Tongue (tissue), 2 donors: ENCODE data around the gene C1GALT1. TPM values are rescaled to one million over a fixed set of nuclear protein-coding genes. Genes with fewer than 3 reads are reported as not detected.
"Not testable (repeated sequence)": the region's sequence is repeated elsewhere in the genome, so short reads cannot be mapped to it uniquely, and the experiment has no call there.

ENCODE experiments used
- DNase-seq: peaks from one replicate; pipeline ENCODE4 v3.0.0-alpha.2; 2015
- total RNA-seq: library from RNA; depleted of rRNA; stranded (reverse); fragments of >200 nt; gene quantifications from one replicate; pipeline ENCODE4 v1.2.3, GENCODE V29; 2014

C1GALT1 gene
- total RNA-seq = 30.2 TPM

DNA sequence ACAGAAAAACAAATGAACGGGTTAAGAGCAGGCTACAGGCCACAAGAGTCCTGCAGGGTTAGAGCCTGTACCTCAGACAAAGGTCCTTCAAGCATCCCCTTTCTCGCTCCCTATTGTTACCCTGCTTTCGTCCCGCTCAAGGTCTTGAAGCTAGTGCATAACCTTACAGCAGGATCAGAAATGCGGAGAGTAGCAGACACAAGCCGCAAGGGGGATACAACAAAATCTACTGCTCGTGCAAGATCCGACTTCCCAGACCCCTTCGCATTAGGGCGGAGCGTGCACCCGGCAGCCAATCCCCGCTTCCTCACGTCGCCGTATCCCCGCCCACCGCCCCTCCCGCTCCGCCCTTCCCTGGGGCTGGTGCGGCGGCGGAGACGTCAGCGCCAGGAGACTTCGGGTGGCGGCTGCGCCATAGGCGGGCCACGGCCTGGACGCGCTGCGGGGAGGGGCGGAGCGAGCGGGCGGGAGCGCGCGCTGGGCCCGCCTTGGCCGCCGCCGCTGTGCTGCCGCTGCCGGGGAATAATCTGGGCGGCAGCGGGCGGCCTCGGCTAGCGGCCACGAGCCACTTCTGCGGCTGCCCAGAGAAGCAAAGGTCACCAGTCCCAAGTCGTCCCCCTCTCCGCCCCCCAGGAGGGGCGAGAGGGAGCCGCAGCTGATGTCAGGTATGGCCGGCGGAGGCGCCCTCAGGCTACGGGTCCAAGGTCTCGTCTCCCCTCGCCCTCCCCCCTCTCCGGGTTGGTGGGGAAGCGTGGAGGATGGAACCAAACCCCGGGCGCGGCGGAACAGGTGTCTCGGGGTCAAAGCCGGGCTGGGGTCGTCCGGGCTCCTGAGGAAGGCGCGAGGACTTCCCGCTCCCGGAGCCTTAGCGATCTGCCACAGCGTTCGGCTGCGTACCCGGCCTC, at the start of gene C1GALT1:
TSS of gene C1GALT1 (plus strand) at position 389 of the 905 bp plus-strand sequence. CDS start 51,776 bp downstream, outside the sequence.
- DNase-seq = peak; percentile 99

GRCh38 chr7:7134046-7134445, 48.3 kb upstream of the C1GALT1 start:
- DNase-seq = no peak

- DNase-seq = no peak
Measured at GRCh38 chr7:7135074-7135473, 47.3 kb upstream of the C1GALT1 start.

DNA sequence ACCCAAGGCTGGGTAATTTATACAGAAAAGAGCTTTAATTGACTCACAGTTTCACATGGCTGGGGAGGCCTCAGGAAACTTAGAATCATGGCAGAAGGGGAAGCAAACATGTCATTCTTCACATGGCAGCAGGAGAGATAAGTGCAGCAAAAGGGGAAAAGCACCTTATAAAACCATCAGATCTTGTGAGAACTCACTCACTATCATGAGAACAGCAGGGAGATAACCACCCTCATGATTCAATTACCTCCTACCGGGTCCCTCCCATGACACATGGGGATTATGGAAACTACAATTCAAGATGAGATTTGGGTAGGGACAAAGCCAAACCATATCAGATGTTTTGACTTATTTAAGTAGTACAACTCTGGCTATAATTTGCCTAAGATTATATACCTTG, 46.4 kb upstream of the C1GALT1 start:
- not testable (repeated sequence) for DNase-seq

- no peak for DNase-seq
Measured at GRCh38 chr7:7136466-7137381, 45.6 kb upstream of the C1GALT1 start.

DNA sequence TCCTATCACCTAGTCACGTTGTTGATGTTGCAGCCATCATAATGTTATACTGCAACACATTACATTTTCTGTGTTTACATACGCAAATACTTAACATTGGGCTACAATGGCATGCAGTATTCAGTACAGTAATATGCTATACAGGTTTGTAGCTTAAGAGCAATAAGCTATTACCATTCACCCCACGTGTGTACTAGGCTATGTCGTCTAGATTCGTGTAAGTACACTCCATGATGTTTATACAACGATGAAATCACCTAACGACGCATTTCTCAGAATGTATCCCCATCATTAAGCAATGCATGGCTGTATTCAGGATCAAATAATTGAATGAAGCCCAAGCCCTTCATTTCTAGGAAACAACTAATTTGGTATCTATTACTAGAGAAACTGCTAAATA, 43.4 kb upstream of the C1GALT1 start:
- no peak for DNase-seq

- not testable (repeated sequence) for DNase-seq
Measured at GRCh38 chr7:7143404-7143803, 38.9 kb upstream of the C1GALT1 start.

DNA sequence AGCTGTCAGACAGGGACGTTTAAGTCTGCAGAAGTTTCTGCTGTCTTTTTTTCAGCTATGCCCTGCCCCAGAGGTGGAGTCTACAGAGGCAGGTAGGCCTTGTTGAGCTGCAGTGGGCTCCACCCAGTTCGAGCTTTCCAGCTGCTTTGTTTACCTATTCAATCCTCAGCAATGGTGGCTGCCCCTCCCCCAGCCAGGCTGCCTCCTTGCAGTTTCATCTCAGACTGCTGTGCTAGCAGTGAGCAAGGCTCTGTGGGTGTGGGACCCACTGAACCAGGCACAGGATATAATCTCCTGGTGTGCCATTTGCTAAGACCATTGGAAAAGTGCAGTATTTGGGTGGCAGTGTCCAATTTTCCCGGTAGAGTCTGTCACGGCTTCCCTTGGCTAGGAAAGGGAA, 37.2 kb upstream of the C1GALT1 start:
- not testable (repeated sequence) for DNase-seq

DNA sequence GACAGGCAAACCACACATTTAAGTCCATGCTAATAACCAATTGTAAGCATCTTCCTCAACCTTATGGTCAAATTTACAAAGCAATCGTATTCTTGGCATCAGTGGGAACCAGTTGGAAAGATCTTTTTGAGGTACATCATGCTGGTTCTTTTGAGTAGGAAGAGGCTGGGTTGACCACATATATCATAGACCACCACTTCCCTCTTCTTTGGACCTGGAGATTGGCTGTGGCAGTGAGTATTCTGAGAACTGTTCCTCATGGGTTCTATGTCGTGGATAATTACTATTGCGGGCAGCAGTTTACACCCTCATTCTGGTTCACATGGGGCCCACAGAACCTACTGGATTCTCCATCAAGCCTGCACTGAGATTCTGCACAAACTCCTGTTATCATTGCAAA, 35.5 kb upstream of the C1GALT1 start:
- no peak for DNase-seq

DNA sequence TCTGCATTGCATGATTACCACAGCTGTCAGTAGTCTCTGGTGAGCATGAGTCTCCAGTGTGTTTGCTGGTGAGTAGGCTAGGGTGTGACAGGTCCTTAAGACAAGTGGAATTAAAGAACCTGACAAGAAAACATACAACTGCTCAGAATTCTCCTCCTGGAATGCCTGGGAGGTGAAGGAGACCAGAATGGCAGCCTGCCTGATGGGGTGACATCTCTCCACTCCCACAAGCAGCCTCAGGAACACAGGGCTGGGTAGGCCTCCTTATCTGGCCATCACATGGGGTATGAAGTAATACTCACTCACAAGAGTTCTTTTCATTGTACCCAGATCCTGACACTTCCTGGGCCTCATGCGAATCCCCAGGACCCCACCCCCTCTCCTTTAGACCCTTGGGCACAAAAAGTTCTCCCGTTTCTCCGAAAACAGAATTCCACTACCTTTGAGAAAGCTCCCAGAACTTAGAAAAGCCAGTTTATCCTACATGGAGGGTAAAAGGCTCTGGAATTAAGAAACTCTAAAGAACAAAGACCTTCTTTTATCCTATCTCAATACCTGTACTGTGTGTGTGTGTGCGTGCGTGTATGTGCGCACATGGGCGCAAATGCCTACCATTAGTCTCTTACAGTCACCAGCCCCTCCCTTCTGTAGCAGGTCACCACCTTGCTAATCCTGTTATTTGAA, 33.4 kb upstream of the C1GALT1 start:
- DNase-seq = no peak

DNA sequence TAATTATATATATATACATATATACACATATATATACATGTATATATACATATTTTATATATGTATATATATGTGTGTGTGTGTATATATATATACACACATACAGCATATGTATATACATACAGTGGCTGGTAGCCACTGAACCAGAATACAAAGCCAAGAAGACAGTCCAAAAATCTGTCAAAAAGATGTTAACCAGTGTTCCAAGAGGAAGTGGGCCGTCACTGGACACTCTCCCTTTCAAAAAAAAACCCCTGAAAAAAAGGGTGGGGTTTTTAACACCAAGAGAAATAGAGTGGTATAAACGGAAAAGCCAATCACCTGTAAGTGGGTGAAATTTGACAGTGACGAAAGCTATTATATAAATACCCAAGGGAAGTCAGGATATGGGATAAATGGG, 31.1 kb upstream of the C1GALT1 start:
- DNase-seq = peak; percentile 17

DNA sequence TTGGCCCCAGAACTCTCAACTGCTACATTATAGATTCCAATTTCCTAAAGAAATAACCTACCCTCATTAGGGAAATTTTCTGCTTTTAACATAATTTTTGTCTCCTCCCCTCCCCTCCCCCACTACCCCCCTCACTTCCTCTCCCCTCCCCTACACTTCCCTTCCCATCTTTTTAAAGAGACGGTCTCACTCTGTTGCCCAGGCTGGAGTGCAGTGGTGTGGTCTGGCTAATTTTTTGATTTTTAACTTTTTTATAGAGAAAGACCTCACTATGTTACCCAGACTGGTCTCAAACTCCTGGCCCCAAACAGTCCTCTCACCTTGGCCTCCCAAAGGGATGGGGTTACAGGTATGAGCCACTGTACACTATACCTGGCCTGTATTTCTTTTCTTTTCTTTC, 30.5 kb upstream of the C1GALT1 start:
- DNase-seq = no peak

DNA sequence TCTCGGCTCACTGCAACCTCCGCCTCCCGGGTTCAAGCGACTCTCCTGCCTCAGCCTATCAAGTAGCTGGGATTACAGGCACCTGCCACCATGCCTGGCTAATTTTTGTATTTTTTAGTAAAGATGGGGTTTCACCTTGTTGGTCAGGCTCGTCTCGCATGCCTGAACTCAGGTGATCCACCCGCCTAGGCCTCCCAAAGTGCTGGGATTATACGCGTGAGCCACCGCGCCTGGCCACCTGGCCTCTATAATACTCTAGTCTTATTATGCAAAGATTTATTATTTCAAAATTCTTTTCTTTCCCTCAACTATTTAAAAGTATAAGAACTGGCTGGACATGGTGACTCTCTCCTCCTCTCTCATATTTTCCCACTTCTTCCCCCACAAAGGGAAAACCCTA, 30.0 kb upstream of the C1GALT1 start:
- DNase-seq = no peak

DNA sequence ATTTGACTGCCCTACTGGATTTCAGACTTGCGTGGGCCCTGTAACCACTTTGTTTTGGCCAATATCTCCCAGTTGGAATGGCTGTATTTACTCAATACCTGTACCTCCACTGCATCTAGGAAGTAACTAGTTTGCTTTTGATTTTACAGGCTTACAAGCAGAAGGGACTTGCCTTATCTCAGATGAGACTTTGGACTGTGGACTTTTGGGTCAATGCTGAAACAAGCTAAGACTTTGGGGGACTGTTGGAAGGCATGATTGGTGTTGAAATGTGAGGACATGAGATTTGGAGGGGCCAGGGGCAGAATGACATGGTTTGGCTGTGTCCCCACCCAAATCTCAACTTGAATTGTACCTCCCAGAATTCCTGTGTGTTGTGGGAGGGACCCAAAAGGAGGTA, 28.0 kb upstream of the C1GALT1 start:
- not testable (repeated sequence) for DNase-seq

DNA sequence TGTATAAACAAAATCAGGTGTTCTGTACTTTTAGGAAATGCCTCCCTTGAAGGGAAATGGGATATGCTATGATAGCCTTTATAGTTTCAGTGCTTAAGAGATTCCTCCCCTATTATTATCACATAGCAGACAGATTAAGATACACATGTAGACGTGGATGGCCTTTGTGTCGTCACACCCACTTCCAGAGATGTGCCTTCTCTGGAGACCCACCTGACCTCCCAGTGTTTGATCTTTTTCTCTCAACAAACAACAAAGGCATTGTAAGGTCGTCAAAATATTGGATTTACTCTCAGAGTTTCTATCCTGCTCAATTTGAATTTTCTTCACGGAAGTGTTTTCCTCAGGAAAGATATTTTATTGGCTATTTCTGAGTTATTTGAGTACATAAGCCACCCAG, 25.7 kb upstream of the C1GALT1 start:
- DNase-seq = no peak

DNA sequence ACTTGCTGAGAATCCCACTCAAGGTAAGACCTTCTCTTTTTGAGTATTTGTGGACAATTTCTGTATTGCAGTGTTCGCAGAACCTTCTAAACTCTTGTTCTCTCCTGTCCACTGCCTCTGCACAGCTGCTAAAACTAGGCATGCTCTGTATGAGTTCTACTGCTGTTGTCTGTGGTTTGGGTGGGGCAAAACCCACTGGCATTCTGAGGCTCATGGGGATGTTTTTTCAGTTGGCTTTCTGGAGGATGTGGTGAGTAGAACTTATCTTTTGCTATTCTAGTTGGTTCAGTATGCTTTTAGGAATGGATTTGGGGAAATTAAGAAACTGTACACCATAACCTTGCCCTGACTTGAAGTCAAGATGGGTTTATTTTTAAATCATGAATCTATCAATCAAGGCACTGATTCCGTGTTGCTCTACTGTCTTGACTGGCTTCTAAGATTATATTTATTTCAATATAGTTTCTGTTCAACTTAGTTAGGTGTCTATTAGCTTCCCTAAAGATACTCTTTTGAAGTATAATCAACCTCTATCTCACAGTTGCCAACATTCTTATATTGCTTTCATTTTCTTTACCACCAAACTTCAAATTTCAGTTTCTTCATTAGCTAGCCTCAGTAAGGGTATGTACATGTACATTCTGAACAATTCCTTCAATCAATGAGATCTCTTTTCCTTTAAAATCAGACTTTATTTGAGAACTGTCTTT, 25.0 kb upstream of the C1GALT1 start:
- DNase-seq = peak; percentile 5

GRCh38 chr7:7157887-7158271, 24.5 kb upstream of the C1GALT1 start:
- no peak for DNase-seq

DNA sequence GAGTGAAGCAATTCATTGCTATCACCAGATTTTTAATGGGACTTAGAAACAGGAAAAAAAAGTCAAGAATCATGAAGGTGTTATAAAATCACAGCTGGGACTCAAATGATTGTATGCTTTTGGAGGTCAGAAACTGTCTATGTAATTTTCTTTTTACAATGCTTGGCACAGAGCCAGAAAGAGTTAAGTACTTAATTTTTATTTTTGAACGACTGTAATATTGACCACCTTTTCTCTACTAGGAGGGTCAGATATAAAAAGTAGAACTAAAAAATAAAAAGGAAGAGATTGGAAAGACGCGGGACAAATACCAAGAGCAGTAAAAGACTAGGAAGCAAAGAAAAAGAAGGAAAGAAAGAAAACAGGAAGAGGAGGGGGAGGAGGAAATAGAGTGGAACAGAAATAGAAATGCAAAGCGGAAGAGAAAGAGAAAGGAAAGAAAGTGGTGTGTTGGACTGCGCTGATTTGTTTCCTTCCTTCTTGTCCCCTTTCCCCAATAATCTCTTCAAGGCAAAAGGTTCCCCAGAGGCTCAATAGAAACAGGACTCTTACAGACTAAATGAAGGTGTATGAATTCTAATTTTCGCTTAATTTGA, 23.2 kb upstream of the C1GALT1 start:
- DNase-seq = no peak

- no peak for DNase-seq
Measured at GRCh38 chr7:7164591-7164990, 17.8 kb upstream of the C1GALT1 start.

DNA sequence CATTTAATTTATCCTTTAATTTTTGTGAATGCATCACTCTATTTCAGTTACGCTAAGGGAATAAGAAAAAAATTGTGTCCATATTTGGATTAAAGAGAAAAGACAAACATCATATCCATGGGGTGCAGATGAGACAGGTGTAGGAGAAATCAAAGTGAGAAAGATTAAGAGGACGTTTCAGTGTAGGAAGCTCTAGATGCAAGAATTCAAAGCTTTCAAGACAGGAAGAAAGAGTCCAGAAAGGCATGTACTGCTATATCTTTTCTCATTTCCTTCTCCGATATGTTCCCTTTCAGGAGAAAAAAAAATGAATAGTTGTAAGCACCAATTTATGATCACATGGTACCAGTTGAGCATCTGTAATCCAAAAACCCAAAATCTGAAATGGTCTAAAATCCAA, 17.0 kb upstream of the C1GALT1 start:
- no peak for DNase-seq

DNA sequence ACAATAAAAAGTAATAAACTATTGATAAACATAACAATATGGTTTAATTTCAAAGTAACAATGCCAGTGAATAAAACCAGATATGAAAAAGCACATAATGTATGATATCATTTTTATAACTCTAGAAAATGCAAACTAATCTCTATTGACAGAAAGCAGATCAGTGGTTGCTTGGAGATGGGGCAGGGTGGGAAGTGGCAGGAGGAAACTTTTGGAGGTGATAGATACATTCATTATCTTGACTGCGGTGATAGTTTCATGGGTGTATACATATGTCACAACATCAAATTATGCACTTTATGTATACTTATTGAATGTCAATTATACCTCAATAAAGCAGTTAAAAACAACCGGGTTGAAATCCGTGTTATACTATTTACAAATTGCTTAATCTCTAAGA, 16.0 kb upstream of the C1GALT1 start:
- no peak for DNase-seq
